Gastrocnemius medialis (tissue), 4 donors: ENCODE results near the gene CHAF1A.

Experiments used
- CTCF ChIP-seq, 5 experiments: fragments of 450-650 bp in 3 of 5; fragments of 200-600 bp in 2 of 5; sonication (generic) in 2 of 5; IDR thresholded peaks in 4 of 5; conservative IDR thresholded peaks in 1 of 5; 1 replicate in 4 of 5; 2 replicates in 1 of 5; pipeline ENCODE4 v1.5.1; 2016 to 2019; ENCODE audit warnings: antibody characterized with exemption in 5 of 5, mild to moderate bottlenecking in 3 of 5, moderate library complexity in 3 of 5
- POLR2A ChIP-seq, 2 donors: fragments of 450-650 bp; IDR thresholded peaks; one replicate each; pipeline ENCODE4 v1.6.1; 2017; ENCODE audit warnings: antibody characterized with exemption in 2 of 2, mild to moderate bottlenecking in 2 of 2, moderate library complexity in 2 of 2

- TF ChIP-seq POLR2A (IDR thresholded peaks at IDR 0.05) = no peak
- no peak for TF ChIP-seq CTCF (IDR thresholded peaks at IDR 0.05 in 4 of 5, conservative IDR thresholded peaks at IDR 0.05 in 1 of 5)
Measured at GRCh38 chr19:4367336-4367723, 35.1 kb upstream of the CHAF1A start.
